ENCODE data around the gene DOHH.

DOHH gene

DNA sequence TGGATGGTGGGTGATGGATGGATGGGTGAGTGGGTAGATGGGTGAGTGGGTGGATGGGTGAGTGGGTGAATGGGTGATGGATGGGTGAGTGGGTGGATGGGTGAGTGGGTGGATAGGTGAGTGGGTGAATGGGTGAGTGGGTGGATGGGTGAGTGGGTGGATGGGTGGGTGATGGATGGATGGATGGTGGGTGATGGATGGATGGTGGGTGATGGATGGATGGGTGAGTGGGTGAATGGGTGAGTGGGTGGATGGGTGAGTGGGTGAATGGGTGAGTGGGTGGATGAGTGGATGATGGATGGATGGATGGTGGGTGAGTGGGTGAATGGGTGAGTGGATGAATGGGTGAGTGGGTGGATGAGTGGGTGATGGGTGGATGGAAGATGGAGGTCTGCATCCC lies 23.0 kb downstream of the DOHH start:
- DNase-seq (ENCODE audit: low read depth) = no peak

DNA sequence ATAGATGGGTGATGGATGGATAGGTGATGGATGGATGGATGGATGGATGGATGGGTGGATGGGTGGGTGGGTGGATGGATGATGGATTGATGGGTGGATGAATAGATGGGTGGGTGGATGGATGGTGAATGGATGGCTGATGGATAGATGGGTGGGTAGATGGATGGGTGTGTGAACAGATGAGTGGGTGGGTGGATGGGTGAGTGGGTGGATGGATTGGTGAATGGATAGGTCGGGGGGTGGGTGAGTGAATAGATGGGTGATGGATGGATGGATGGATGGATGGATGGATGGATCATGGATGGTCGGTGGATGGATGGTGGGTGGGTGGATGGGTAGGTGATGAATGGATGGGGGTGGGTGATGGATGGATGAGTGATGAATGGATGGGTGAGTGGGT lies 23.6 kb downstream of the DOHH start:
- DNase-seq (ENCODE audit: low read depth) = no peak

- no peak for DNase-seq (ENCODE audit: low read depth)
Observed at GRCh38 chr19:3475449-3475848, 25.0 kb downstream of the DOHH start.

GRCh38 chr19:3474614-3475013 lies 25.9 kb downstream of the DOHH start:
- DNase-seq (ENCODE audit: low read depth) = no peak

- DNase-seq (ENCODE audit: low read depth) = no peak
Observed at GRCh38 chr19:3474010-3474409, 26.5 kb downstream of the DOHH start.

- DNase-seq (ENCODE audit: low read depth) = no peak
Observed at GRCh38 chr19:3471954-3472655, 28.4 kb downstream of the DOHH start.

GRCh38 chr19:3470500-3471128 lies 29.9 kb downstream of the DOHH start:
- no peak for DNase-seq (ENCODE audit: low read depth)

DNA sequence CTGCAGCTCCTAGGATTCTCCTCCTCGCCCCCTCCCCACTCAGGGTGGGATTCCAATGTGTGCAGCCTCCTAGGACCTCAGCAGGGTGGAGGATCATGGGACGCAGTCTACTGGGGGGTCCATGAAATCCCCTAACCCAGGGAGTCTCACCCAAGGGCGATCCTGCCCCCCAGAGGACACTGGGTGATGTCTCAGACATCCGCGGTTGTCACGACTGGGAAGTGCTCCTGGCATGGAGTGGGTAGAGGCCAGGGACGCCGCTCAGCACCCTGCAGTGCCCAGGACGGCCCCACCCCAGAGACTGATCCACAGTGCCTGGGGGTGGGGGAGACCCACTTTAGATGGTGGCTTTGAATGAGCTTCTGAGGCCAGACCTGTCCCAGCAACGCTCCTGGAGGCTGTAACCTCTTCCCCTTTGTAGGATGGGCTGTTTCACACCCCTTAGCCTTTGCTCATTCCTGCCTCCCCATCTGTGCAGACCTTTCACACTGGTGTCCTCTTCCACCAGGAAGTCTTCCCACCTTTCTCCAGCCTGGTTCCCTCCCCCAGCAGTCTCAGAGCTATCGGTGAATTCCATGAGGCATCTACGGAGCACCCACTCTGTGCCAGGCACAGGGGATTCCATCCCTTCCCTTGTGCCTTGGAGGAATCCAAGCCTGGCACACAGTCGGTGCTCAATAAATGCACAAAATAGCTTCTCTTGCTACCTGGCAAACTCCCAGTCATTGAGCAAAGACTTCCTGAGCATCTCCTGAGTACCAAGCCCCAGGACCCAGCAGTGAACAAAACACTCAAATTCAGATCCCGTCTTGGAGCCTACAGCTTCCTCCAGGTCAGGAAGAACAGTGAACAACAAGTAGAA lies 30.6 kb downstream of the DOHH start:
- no peak for DNase-seq (ENCODE audit: low read depth)

DNA sequence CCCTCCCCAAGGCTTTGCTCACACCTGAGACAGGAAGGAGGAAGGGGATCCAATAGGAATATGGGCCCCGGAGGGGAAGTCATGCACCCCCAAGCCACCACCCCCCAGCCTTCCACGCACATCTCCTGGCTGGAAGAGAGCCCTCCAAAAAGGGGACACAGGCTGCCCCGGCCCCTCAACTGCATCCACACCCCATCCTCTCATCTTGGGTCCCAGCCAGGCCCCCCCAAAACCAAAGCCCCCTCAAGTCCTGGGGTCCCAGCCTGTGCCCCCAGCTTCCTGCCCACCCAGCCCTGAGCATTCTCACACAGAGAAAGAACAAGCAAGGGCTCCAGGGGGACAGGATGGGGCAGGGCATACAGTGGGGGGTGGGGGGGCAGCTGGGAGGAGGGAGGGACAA lies 32.3 kb downstream of the DOHH start:
- DNase-seq (ENCODE audit: low read depth) = no peak

DNA sequence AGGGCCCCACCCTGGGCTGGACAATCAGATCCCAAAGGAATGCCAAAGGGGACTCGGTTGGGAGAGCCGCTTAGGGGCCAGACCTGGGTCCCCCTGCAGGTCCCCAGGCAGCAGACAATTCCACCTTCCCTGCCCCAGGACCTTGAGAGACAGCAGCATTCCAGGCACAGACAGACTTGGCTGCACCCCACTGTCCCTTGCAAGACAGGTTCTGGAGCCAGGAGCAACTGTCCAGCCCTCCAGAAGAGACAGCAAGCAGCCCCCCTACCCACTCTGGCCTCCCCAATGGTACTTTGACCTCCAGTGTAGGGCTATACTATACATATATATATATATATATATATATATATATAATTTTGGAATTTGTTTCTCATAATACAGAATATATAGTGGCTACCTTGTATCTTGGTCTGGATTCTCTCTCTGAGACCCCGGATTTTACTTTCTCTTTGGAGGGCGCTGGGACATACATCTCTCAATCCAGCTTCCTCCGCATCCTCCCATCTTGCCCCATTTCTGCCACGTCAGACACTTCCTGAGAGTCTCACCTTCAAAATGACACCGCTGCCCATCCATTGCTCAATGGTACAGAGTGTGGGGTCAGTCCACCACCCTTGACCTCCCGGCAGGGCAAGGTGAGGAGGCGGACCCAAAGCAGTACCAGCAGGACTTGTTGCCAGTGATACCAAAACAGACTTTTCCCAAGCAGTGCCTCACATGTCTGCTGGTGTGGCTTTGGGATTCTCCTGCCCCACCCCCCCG lies 32.9 kb downstream of the DOHH start:
- DNase-seq (ENCODE audit: low read depth) = no peak

DNA sequence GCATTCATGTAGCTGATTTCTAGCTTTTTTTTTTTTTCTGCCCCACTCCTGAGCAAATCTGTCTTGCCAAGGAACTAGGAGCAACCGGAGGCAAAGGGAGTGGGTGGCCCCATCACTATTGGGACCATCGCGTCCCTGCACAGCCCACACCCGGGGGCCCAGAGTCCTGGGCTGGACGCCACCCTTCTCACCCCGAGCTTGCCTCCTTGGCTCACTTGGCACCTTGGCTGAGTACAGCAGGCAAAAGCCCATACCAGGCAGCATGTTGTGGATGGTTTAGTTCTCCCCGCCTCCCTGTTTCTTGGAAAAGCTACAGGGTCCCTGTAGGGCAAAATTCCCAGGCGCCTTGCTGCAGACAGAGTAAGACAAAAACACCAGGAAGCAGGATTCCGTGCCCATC lies 33.8 kb downstream of the DOHH start:
- no peak for DNase-seq (ENCODE audit: low read depth)

DNA sequence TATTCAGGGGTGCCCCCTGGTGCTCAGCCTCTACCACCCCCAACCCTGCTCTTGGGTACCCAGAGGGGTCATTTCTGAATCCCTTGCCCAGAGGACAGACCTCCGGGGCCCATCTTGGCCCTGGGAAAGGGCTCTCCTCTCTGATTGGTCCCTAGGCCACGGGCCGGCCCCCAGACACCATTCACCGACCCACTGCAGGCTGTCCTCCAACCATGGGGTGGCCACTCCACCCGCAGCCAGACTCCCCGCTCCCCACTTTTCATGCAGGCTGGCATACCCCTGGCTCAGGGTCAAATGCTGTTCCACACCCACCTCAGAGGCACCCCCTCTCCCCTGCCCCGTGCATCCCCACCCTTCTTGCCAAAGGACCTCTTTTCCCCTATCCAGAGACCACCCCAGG lies 34.9 kb downstream of the DOHH start:
- DNase-seq (ENCODE audit: low read depth) = no peak

DNA sequence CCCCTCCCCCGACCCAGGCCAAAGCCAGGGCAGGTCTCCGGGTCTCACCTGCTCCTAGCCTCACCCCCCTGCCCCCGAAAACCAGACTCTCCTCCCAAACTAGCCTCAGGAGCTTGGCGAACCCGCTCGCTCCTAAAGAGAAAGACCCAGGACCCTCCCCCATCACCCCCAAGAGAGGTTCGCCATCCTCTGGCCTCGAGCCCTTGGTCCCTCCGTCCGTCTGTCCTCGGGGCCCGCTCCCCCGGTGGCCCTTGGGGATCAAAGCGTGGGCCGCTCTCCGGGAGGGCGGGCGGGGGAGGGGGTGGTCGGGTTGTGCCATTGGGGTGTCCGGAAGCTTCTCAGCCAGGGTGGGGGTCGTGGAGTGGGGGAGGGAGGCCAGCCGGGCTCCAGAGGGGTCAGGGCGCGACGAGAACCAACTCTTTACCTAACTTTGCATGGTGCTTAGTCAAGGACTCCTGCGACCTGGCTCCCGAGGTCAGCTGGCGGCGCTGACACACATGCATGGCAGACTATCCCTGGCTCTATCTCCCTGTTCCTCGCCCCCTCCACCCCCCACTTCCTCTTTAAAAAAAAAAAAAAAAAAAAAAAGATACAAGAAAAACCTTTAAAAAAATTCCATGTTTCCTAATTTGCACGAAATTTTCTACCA lies 35.8 kb downstream of the DOHH start:
- no peak for DNase-seq (ENCODE audit: low read depth)

GRCh38 chr19:3463714-3464586 lies 36.5 kb downstream of the DOHH start:
- no peak for DNase-seq (ENCODE audit: low read depth)

DNA sequence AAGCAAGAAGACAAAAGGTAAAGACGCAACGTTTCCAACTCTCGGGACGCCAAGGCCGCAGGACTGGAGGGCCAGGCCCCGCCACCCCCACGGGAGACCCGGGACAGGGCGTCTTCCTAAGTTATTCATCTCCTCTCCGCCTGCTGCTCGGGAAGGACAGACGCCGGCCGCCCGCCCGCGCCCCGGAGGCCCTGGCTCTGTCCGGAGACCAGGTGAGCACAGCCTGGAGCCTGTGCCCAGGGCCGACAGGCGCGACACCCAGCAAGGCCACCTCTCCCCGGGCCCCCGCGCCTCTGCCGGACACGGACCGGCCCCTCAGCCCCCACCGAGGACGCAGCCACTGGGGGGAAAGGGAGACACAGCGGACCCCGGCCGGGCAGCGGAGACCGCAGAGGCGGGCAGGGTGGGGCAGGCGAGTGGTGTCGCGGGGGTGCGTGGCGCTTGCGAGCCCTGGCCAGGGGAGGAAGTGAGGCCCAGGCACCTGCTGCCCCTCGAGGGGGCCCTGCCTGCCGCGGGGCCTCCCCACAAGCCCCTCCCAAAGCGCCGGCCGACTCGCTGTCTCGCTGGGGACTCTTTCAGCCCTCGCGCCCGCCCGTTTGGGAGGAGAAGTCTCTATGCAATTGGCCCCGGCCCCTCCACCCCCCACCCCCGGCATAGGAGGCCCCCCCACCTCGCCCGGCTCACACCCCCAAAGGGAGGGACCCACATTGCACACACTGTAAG lies 37.3 kb downstream of the DOHH start:
- DNase-seq (ENCODE audit: low read depth) = no peak

GRCh38 chr19:3459965-3460582 lies 40.4 kb downstream of the DOHH start:
- no peak for DNase-seq (ENCODE audit: low read depth)

- no peak for DNase-seq (ENCODE audit: low read depth)
Observed at GRCh38 chr19:3459089-3459881, 41.2 kb downstream of the DOHH start.

DNA sequence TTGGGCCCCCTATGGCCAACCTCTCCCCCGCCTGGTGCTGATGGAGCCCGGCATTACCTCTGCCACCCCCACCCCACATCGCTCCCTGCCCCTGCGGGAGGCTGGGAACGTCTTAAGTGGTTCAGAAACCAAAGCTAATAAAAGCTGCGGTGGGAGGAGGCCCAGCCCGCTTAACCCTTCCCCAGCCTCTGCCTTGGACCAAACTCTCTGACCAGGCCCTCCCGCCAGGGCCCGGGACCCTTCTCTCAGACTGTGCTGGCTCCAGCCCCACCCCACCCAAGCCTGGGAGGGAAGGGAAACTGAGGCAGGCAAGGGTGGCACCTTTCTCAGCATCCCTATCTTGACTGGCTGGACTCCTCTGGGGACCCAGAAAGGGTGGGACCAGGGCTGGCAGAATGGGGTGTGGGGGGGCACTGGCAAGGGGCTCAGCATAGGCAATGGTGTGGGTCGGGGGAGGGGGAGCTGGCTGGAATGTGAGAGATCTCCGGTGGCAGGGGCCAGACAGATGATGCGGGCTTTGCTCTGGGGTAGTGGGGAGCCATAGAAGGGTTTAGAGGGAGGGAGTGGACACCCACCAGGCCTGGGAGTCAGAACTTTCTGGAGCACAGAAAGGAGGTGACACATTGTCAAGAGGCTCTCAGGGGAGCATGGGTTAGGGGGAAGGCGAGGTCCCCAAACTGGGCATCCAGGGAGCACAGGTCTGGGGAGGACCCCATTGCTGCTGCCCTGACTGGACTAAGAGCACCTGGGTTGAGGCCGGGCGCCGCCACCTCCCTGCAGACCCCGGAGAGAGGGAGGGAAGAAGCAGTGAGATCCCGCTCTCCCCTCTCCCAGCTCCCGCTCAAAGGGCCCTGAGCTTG lies 42.0 kb downstream of the DOHH start:
- no peak for DNase-seq (ENCODE audit: low read depth)

Data from CMK (cell line).